HTERT RPE-1 (cell line): ENCODE measurements around the gene TRPV6.

ENCODE experiments used
- in situ Hi-C: fragments of 300-500 bp; cut with MboI; formaldehyde crosslinking; loops from 4 replicates; pipeline ENCODE4 v1.14.3; 2020; ENCODE audit warnings: low sequenced_read_pairs

TRPV6 gene

GRCh38 chr7:142870147-142870559 is 15.4 kb downstream of the TRPV6 start:
- in situ Hi-C loops, result no loop called here

GRCh38 chr7:142869434-142869833 is 16.1 kb downstream of the TRPV6 start:
- in situ Hi-C loops, result no loop called here

- in situ Hi-C loops, result no loop called here
Observed at GRCh38 chr7:142868986-142869415, 16.5 kb downstream of the TRPV6 start.

- in situ Hi-C loops, result no loop called here
Observed at GRCh38 chr7:142868188-142868985, 17.2 kb downstream of the TRPV6 start.

- in situ Hi-C loops, result no loop called here
Observed at GRCh38 chr7:142867398-142868187, 18.0 kb downstream of the TRPV6 start.

GRCh38 chr7:142867097-142867378 is 18.5 kb downstream of the TRPV6 start:
- in situ Hi-C loops, result no loop called here

- in situ Hi-C loops, result no loop called here
Observed at GRCh38 chr7:142866361-142867096, 19.0 kb downstream of the TRPV6 start.

GRCh38 chr7:142865766-142866165 is 19.8 kb downstream of the TRPV6 start:
- in situ Hi-C loops, result no loop called here

GRCh38 chr7:142864980-142865747 is 20.4 kb downstream of the TRPV6 start:
- in situ Hi-C loops, result no loop called here

- in situ Hi-C loops, result no loop called here
Observed at GRCh38 chr7:142863891-142864685, 21.5 kb downstream of the TRPV6 start.

GRCh38 chr7:142862786-142863400 is 22.7 kb downstream of the TRPV6 start:
- in situ Hi-C loops, result no loop called here

- in situ Hi-C loops, result no loop called here
Observed at GRCh38 chr7:142862351-142862750, 23.2 kb downstream of the TRPV6 start.

- in situ Hi-C loops, result no loop called here
Observed at GRCh38 chr7:142860968-142861367, 24.6 kb downstream of the TRPV6 start.

- in situ Hi-C loops, result no loop called here
Observed at GRCh38 chr7:142859829-142860228, 25.7 kb downstream of the TRPV6 start.

GRCh38 chr7:142859411-142859810 is 26.1 kb downstream of the TRPV6 start:
- in situ Hi-C loops, result no loop called here

- in situ Hi-C loops, result no loop called here
Observed at GRCh38 chr7:142857625-142858024, 27.9 kb downstream of the TRPV6 start.

- in situ Hi-C loops, result no loop called here
Observed at GRCh38 chr7:142856565-142857245, 28.8 kb downstream of the TRPV6 start.

GRCh38 chr7:142855756-142856564 is 29.6 kb downstream of the TRPV6 start:
- in situ Hi-C loops, result no loop called here
